Measurements from ENCODE around the gene CGNL1. TPM values are rescaled to one million over a fixed set of nuclear protein-coding genes. Genes with fewer than 3 reads are reported as not detected.

CGNL1 gene
- total RNA-seq, 1 experiment from 2014 or later, result 34.6 TPM

DNA sequence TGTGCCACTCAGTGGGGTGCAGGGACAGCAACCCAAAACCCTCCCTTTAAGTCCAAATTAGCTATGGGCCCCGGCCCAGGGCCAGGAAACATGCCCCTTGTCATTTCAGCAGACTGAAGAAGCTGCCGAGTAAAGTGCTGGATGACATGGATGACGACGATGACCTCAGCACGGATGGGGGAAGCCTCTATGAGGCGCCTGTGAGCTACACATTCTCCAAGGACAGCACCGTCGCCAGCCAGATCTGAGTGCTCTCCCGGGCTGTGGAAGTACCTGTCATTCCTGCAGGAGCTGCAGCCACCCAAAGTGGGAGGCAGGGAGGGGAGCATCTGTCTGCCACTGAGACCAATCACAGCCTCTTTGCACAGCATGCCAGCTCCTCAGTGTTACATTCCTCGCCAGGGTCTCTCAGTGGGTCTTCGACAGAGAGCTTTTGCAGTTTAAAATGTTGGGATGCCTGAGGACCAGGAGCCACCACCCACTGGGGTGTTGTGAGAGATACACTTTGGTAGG, 171.0 kb downstream of the CGNL1 start:
- Mint-ChIP-seq H3K27ac (no peak overlapping the region; a peak in 1 of 7 replicates), H3K36me3 (ENCODE audit: insufficient read depth in 1 of 3, low read depth in 3 of 3) (peaks cover 28 to 73% (median 67%) of the 10 kb centered on the region in 3 experiments; a peak in 6 of 7 replicates), H3K27me3 (ENCODE audit: low read depth) (no peaks in the 10 kb centered on the region), H3K4me1 (peaks cover 17 to 26% of the 10 kb centered on the region in 2 experiments), H3K9me3 (no peaks in the 10 kb centered on the region), H3K4me3 (no peak overlapping the region)
- no peak overlapping the region for H2BK20ac ChIP-seq (ENCODE audit: low read depth, low read length, poor library complexity, severe bottlenecking)
- no peak overlapping the region for H4K91ac ChIP-seq (ENCODE audit: insufficient read length, low read depth, low read length)
- H4K20me1 ChIP-seq (ENCODE audit: control insufficient read depth, insufficient read depth, insufficient read length), result no peaks in the 10 kb centered on the region
- no CpG with 5 or more reads among the region's 11 CpGs for WGBS (ENCODE audit: extremely low coverage, insufficient read length, low lambda C conversion rate)
- H2AK5ac ChIP-seq (ENCODE audit: insufficient read length, low read length), result no peak overlapping the region
- no peak overlapping the region for H4K5ac ChIP-seq (ENCODE audit: insufficient read length, low read depth, low read length)
- no peak overlapping the region for H2BK15ac ChIP-seq (ENCODE audit: low read depth, low read length)
- no peak overlapping the region for H3K14ac ChIP-seq (ENCODE audit: insufficient read depth, low read length)
- H3K79me2 ChIP-seq (ENCODE audit: insufficient read depth, low read length), result no peaks in the 10 kb centered on the region
- no peak overlapping the region for H2BK5ac ChIP-seq (ENCODE audit: insufficient read length, low read length)
- H3K23me2 ChIP-seq (ENCODE audit: insufficient read length, low read depth, low read length, poor library complexity, severe bottlenecking), result no peaks in the 10 kb centered on the region
- TF ChIP-seq CTCF (conservative IDR thresholded peaks at IDR 0.05), result no peak
- H3K4me1 ChIP-seq (ENCODE audit: insufficient read depth, low read length), result peaks cover 6% of the 10 kb centered on the region; the same call in 1 of the 2 replicates
- H3K4me2 ChIP-seq (ENCODE audit: insufficient read depth, insufficient read length, low read length), result no peak overlapping the region
- H3T11ph ChIP-seq (ENCODE audit: low read length), result no peak overlapping the region
- no peak overlapping the region for H3K18ac ChIP-seq (ENCODE audit: insufficient read length, low read depth, low read length)
- H4K8ac ChIP-seq (replicated peaks; ENCODE audit: insufficient read length, low read depth, low read length), result no peak overlapping the region
- no peak overlapping the region for H2BK12ac ChIP-seq (ENCODE audit: insufficient read length, low read depth, low read length)
- H3K9me3 ChIP-seq (ENCODE audit: control insufficient read depth, low read depth, low read length), result no peaks in the 10 kb centered on the region
- H3K56ac ChIP-seq (ENCODE audit: insufficient read length, low read depth, low read length), result no peak overlapping the region
- no peak overlapping the region for H3K9ac ChIP-seq (ENCODE audit: extremely low read depth, insufficient read length, low read length)
- DNase-seq, result no peak
- H2BK120ac ChIP-seq (ENCODE audit: low read depth, low read length, poor library complexity, severe bottlenecking), result no peak overlapping the region
- no peak overlapping the region for H3K23ac ChIP-seq (ENCODE audit: insufficient read length, low read depth, low read length)
- no peaks in the 10 kb centered on the region for H3K27me3 ChIP-seq (ENCODE audit: insufficient read depth, low read length)
- no peak overlapping the region for H3K4ac ChIP-seq (ENCODE audit: low read depth, low read length)
- H3K27ac ChIP-seq (ENCODE audit: insufficient read length, low read depth, low read length), result no peak overlapping the region
- no peaks in the 10 kb centered on the region for H3K79me1 ChIP-seq (ENCODE audit: insufficient read depth, low read depth, low read length, poor library complexity, severe bottlenecking)
- no peak overlapping the region for H2AFZ ChIP-seq (ENCODE audit: low read length)
